NB4 (cell line): ENCODE data around the gene ADAMTSL1.

ENCODE experiments used
- DNase-seq: peaks from one replicate; pipeline ENCODE4 v3.0.0; 2010; ENCODE audit warnings: low read depth
- H3K4me3 ChIP-seq: one replicate; pipeline ENCODE4 v1.5.1; 2011; ENCODE audit warnings: mild to moderate bottlenecking, low read depth, low read length, moderate library complexity
- MYC ChIP-seq: IDR thresholded peaks from 2 replicates; pipeline ENCODE4 v1.6.1; 2011; ENCODE audit warnings: low read depth, low read length
- POLR2A ChIP-seq: IDR thresholded peaks from 2 replicates; pipeline ENCODE4 v1.6.1; 2011; ENCODE audit warnings: mild to moderate bottlenecking; ENCODE audit not compliant: insufficient read length; ENCODE audit errors: extremely low read depth
- TF ChIP-seq, protein P1 (sequence below): IDR thresholded peaks from one replicate; pipeline ENCODE4 v1.5.1; 2012; ENCODE audit warnings: low read depth, low read length
- TF ChIP-seq, protein P2 (sequence below): IDR thresholded peaks from 2 replicates; pipeline ENCODE4 v1.6.1; 2011; ENCODE audit warnings: low read depth, low read length

Gene ADAMTSL1

DNA sequence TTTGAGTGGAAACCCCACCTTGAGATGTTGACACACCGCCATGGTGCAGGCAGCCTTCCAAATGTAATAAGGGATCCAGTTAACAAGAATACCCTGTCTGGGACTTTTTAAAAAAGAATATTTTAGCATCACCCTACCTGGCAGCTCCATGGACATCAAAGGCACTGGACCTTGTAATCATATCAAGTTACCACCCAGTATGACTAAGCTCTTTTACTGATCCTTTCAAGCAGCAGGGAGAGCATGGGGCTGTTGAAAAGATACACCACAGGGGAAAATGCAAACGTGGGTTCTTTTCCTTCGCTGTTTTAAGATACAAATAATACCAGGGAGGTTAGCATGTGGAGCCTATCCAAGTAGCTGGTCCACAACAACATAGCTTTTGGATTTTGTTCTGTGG is 347.8 kb downstream of the ADAMTSL1 start:
- TF ChIP-seq POLR2A, result no peak
- TF ChIP-seq, protein P1, sequence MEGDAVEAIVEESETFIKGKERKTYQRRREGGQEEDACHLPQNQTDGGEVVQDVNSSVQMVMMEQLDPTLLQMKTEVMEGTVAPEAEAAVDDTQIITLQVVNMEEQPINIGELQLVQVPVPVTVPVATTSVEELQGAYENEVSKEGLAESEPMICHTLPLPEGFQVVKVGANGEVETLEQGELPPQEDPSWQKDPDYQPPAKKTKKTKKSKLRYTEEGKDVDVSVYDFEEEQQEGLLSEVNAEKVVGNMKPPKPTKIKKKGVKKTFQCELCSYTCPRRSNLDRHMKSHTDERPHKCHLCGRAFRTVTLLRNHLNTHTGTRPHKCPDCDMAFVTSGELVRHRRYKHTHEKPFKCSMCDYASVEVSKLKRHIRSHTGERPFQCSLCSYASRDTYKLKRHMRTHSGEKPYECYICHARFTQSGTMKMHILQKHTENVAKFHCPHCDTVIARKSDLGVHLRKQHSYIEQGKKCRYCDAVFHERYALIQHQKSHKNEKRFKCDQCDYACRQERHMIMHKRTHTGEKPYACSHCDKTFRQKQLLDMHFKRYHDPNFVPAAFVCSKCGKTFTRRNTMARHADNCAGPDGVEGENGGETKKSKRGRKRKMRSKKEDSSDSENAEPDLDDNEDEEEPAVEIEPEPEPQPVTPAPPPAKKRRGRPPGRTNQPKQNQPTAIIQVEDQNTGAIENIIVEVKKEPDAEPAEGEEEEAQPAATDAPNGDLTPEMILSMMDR, result no peak
- TF ChIP-seq, protein P2, sequence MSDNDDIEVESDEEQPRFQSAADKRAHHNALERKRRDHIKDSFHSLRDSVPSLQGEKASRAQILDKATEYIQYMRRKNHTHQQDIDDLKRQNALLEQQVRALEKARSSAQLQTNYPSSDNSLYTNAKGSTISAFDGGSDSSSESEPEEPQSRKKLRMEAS, result no peak
- TF ChIP-seq MYC, result no peak
- DNase-seq, result no peak
- no peak overlapping the region for H3K4me3 ChIP-seq

DNA sequence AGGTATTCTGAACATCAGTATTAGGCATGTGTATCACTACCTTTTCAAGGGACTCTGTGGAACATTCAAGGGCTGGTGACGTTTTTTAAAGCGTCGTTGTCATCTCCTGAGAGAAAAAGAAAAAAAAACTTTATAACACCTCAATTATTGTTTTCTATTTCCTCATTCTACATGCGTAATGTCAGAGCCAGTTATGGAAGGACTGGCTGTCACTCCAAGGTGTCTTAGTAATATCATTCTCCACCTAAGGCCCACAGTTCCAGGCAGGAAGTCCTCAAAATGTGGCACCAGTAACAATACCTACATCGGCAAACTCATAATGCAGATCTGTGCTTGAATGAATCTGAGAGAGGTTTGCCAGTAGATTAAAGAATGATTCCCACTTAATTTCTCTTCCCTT is 348.9 kb downstream of the ADAMTSL1 start:
- no peak overlapping the region for H3K4me3 ChIP-seq
- no peak for DNase-seq
- TF ChIP-seq, protein P1, result no peak
- TF ChIP-seq, protein P2, result no peak
- no peak for TF ChIP-seq POLR2A
- TF ChIP-seq MYC, result no peak

DNA sequence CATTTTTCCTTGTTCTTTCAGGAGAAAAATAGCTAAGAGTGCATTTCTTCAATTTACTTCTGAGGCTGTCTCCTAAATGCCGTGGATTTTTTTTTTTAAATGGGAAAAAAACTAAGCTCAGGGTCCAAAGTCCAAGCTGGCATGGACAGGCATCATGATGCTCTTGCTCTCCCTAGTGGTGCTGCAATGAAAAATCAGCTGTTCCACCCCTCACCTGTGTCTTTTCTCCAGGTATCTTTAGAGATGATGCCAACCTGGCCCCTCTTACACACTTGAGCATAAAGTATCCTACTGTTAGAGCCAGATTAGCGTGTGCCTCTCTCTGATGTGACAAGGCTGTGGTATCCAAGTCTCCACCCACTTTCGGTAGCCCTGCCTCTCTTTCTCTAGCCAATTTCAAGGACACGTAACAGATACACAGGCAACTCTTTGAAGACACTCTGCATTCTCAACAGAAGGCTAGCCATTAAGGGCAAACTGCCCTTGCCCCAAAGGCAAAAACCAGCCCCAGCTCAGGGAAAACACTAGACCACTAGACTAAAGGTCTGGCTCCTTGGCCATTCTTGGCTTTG is 350.2 kb downstream of the ADAMTSL1 start:
- TF ChIP-seq, protein P1, result peak; percentile 14
- no peak for TF ChIP-seq MYC
- no peak overlapping the region for H3K4me3 ChIP-seq
- no peak for DNase-seq

DNA sequence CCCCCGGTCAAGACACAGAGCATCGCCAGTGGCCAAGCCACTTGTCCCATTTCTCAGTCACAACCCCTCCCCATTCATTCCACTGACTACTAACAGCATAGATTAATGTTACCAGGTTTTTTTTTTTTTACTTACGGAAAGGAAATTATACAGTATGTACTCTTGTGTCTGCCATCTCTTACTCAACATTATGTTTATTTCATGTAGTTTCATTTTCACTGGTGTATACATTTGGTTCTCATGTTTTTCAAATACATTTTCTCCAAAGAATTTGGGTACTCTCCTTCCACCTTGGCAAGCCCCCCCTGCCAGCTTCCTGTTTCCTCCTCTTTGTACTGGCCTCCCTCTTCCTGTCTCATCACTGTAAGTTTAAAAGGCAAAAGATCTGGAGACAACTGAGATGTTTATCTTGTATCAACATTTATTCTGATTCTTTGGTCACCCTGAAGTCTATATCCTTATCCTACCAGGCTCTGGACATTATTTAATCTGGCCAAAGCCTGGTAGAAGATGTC is 351.8 kb downstream of the ADAMTSL1 start:
- no peak for DNase-seq
- TF ChIP-seq, protein P2, result no peak
- no peak for TF ChIP-seq MYC
- TF ChIP-seq, protein P1, result no peak
- no peak for TF ChIP-seq POLR2A
- no peak overlapping the region for H3K4me3 ChIP-seq

DNA sequence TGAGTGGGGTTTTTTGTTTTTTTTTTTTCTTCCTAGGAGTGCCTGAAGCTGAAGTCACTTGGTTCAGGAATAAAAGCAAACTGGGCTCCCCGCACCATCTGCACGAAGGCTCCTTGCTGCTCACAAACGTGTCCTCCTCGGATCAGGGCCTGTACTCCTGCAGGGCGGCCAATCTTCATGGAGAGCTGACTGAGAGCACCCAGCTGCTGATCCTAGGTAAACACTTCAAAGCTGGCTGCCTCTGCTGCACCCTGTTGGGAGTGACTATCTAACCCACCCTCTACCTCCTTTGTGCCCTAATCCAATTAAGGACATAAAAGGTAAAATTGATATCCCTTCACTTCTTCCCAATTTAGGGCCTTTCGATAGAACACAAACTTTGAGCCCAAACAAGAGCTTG is 352.3 kb downstream of the ADAMTSL1 start:
- no peak overlapping the region for H3K4me3 ChIP-seq
- TF ChIP-seq, protein P1, result no peak
- TF ChIP-seq, protein P2, result no peak
- no peak for TF ChIP-seq POLR2A
- TF ChIP-seq MYC, result no peak
- DNase-seq, result no peak

DNA sequence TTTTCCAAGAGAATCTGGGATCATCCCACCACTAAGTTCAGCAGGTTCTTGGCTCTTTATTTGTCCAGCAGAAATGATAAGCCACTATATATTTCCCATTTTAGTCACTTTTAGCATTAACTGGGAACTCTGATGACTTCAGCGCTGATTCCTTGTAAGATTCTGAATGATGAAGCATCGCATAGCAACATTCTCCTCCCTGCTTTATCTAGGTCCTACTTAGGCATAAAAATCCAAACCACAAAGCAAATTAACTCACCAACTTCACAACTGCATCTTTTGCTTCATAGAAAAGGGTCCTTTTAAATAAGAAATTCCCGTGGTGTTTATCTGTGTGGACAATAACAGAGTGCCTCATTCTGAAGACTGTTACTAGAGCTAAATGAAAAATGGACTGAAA is 355.1 kb downstream of the ADAMTSL1 start:
- no peak for DNase-seq
- no peak overlapping the region for H3K4me3 ChIP-seq
- TF ChIP-seq MYC (no peak), POLR2A (no peak)
- TF ChIP-seq, protein P2, result no peak
- TF ChIP-seq, protein P1, result no peak
